A673 (cell line): ENCODE results near the gene MTG2. TPM values are rescaled to one million over a fixed set of nuclear protein-coding genes. Genes with fewer than 3 reads are reported as not detected.

ENCODE experiments used
- BruUV-seq: library from RNA; stranded (reverse); fragments of 400-500 nt; replicated peaks from 2 replicates; lab custom pipeline; 2021; lab: Mats Ljungman, UMichigan
- CTCF ChIA-PET: fragments of 300-600 bp; sonication (Branson Sonifier 250); formaldehyde crosslinking; loops from one replicate; lab custom pipeline; 2022; ENCODE audit warnings: antibody characterized with exemption; lab: Charles Lee
- POLR2A ChIA-PET: fragments of 300-600 bp; sonication (Branson Sonifier 250); formaldehyde crosslinking; loops from one replicate; lab custom pipeline; 2022; ENCODE audit warnings: antibody characterized with exemption; ENCODE audit not compliant: low non-redundant PET; lab: Charles Lee
- DNase-seq: peaks from one replicate; pipeline ENCODE4 v3.0.0-alpha.2; 2015; ENCODE audit warnings: low spot score
- H3K27ac ChIP-seq: fragments of 200-600 bp; sonication (generic); 2 replicates; pipeline ENCODE4 v1.5.1; 2016; ENCODE audit warnings: mixed run types, low read depth, mild to moderate bottlenecking, mixed read lengths, antibody characterized with exemption, low read length; ENCODE audit not compliant: poor library complexity, severe bottlenecking
- H3K27me3 ChIP-seq: fragments of 200-600 bp; sonication (generic); replicated peaks from 2 replicates; pipeline ENCODE4 v1.6.1; 2017; ENCODE audit warnings: mixed run types, low read depth, mild to moderate bottlenecking, mixed read lengths, antibody characterized with exemption, low read length; ENCODE audit not compliant: insufficient read depth, poor library complexity
- H3K36me3 ChIP-seq: fragments of 200-600 bp; sonication (generic); 2 replicates; pipeline ENCODE4 v1.6.1; 2016; ENCODE audit warnings: mixed run types, mild to moderate bottlenecking, mixed read lengths, antibody characterized with exemption, low read length; ENCODE audit not compliant: insufficient read depth, poor library complexity, severe bottlenecking
- H3K4me1 ChIP-seq: fragments of 200-600 bp; sonication (generic); 2 replicates; pipeline ENCODE4 v1.6.1; 2017; ENCODE audit warnings: mixed run types, mild to moderate bottlenecking, mixed read lengths, antibody characterized with exemption, low read length; ENCODE audit not compliant: insufficient read depth, poor library complexity, severe bottlenecking
- H3K4me3 ChIP-seq: fragments of 200-600 bp; sonication (generic); 2 replicates; pipeline ENCODE4 v1.5.1; 2016; ENCODE audit warnings: low read depth, mixed run types, mild to moderate bottlenecking, mixed read lengths, low read length; ENCODE audit not compliant: poor library complexity, severe bottlenecking
- H3K9me3 ChIP-seq: fragments of 200-600 bp; sonication (generic); 2 replicates; pipeline ENCODE4 v1.6.1; 2016; ENCODE audit warnings: mixed run types, low read depth, mild to moderate bottlenecking, mixed read lengths, antibody characterized with exemption, low read length; ENCODE audit not compliant: poor library complexity, severe bottlenecking
- CTCF ChIP-seq: fragments of 300-800, 200-600 bp; sonication (generic); conservative IDR thresholded peaks from 2 replicates; pipeline ENCODE4 v1.5.1; 2017; ENCODE audit warnings: low read depth, mild to moderate bottlenecking, antibody characterized with exemption, low read length, moderate library complexity, mixed read lengths
- EZH2 ChIP-seq: fragments of 200-600 bp; sonication (generic); IDR thresholded peaks from 2 replicates; pipeline ENCODE4 v1.6.1; 2017; ENCODE audit warnings: borderline replicate concordance, low read depth, mild to moderate bottlenecking, mixed read lengths, antibody characterized with exemption, low read length; ENCODE audit not compliant: poor library complexity, severe bottlenecking
- intact Hi-C: fragments of 100-400 bp; cut with micrococcal nuclease; formaldehyde crosslinking; loops from one replicate; pipeline ENCODE4 v1.10.0; 2022; ENCODE audit not compliant: unreplicated experiment
- total RNA-seq: library from RNA; stranded (reverse); gene quantifications from 2 replicates; pipeline ENCODE4 v1.2.3, GENCODE V29; 2021

The MTG2 gene
- total RNA-seq, 1 experiment from 2014 or later: 40.9 TPM

DNA sequence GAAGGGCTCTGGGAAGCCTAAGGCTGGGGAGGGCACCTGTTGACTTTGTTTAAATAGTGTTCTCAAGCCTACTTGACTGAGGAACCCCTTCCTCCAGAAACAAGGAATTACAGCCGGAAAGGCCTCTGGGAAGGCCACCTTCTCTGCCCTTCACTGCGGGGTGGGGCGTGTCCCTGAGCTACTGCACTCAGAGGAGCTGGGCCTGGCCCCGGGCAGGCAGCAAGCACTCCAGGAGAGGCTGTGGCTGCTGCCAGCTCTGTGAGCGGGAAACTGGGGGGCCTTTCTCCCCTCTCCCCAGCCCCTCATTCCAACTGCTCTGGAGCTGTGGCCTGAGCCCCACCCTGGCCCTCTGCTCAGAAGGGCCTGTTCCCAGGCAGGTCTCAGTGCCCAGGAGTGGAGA, 51.5 kb downstream of the MTG2 start:
- Histone ChIP-seq H3K27ac (no peak overlapping the region), H3K27me3 (no peaks in the 10 kb centered on the region), H3K4me3 (no peak overlapping the region), H3K9me3 (no peaks in the 10 kb centered on the region), H3K36me3 (no peaks in the 10 kb centered on the region), H3K4me1 (no peaks in the 10 kb centered on the region)
- ChIA-PET POLR2A (no interaction called here), CTCF (no interaction called here)
- TF ChIP-seq EZH2 (no peak), CTCF (no peak)
- DNase-seq: no peak
- intact Hi-C loops: no loop called here
- BruUV-seq: no TSS peak

DNA sequence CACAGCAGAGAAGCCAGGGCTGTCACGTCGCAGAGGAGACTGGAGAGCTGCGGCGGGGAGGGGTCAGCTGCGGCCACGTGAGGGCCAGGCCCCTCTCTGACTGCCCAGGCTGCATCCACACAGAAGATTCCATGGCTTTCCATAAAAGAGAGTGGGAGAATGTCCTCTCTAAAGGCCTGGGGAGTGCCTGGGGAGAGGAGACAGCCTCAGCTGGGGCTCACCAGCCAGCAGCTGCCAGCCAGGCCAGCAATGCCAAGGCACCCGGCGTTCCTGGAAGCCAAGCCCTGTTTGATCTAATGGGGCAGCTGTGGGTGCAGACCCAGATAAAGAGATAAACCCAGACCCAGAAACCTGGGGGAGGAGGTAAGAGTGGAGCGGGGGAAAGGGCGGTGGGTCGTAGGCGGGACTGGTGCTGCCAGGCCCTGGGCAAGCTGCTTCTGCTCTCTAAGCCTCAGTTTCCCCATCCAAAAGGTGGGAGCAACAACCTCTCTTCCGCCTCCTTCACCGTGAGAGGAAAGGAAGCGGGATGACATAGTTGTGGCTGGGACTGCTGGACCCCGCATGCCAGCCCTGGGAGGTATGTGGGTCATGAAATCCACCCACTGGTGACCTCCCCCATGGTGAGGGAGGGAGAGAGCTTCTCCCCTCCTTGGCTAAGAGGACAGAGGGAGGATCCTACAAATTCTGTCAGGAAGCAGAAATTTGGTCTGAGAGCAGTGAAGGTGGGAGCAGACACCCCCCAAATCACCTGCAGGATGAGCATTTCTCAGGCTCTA, 52.4 kb downstream of the MTG2 start:
- H3K27ac ChIP-seq: no peak overlapping the region
- POLR2A ChIA-PET: no interaction called here
- no TSS peak for BruUV-seq

DNA sequence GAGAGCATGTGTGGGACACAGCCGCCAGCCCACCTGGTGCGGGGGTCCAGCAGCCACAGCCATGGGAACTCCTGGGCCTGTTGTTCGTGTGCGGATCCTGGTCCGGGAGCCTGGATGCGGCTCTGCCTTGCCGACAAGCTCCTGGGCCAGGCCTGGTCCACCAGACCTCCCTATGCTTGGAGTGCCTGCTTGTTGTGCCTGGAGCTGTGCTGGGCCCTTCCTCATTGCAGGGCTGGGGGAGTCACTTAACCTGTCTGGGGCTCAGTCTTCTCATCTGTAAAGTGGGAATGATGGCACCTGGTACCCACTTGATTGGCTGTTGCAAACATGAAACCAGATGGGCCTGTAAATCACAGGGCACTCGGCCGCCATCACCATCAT, 52.9 kb downstream of the MTG2 start:
- intact Hi-C loops: no loop called here
- H3K27me3 ChIP-seq: no peaks in the 10 kb centered on the region
- ChIA-PET CTCF (interaction anchor here (1.1 kb wide), 1 partner anchor 147 kb away, joined by 3 read pairs; no protein-coding TSS in a partner anchor), POLR2A (no interaction called here)
- no peaks in the 10 kb centered on the region for H3K4me1 ChIP-seq
- no peaks in the 10 kb centered on the region for H3K9me3 ChIP-seq
- H3K36me3 ChIP-seq: no peaks in the 10 kb centered on the region
- no peak for DNase-seq
- H3K27ac ChIP-seq: no peak overlapping the region
- TF ChIP-seq EZH2 (no peak), CTCF (no peak)
- H3K4me3 ChIP-seq: no peak overlapping the region
- BruUV-seq: no TSS peak

More for the DNA sequence above, 52.4 kb downstream of the MTG2 start:
- CTCF ChIA-PET: no interaction called here
- TF ChIP-seq EZH2 (no peak), CTCF (no peak)
- no peak for DNase-seq
- Histone ChIP-seq H3K27me3 (no peaks in the 10 kb centered on the region), H3K9me3 (no peaks in the 10 kb centered on the region), H3K36me3 (no peaks in the 10 kb centered on the region), H3K4me1 (no peaks in the 10 kb centered on the region), H3K4me3 (no peak overlapping the region)
- intact Hi-C loops: no loop called here
